ENCODE data around the gene ANAPC2.
"Not testable (repeated sequence)": the region's sequence is repeated elsewhere in the genome, so short reads cannot be mapped to it uniquely, and the experiment has no call there.

ANAPC2 gene

GRCh38 chr9:137136881-137137607 is 51.3 kb downstream of the ANAPC2 start:
- Mint-ChIP-seq H3K9me3 (no peaks in the 10 kb centered on the region), H3K4me1 (peaks cover 5% of the 10 kb centered on the region), H3K27ac (no peak overlapping the region), H3K36me3 (ENCODE audit: low read depth) (no peaks in the 10 kb centered on the region), H3K4me3 (no peak overlapping the region), H3K27me3 (peaks cover 62% of the 10 kb centered on the region)
- ATAC-seq: no peak
- DNase-seq: no peak

- no peaks in the 10 kb centered on the region for H3K36me3 Mint-ChIP-seq (ENCODE audit: low read depth)
- H3K4me1 Mint-ChIP-seq: peaks cover 5% of the 10 kb centered on the region
- no peaks in the 10 kb centered on the region for H3K9me3 Mint-ChIP-seq
- H3K27me3 Mint-ChIP-seq: peaks cover 59% of the 10 kb centered on the region
- ATAC-seq: no peak
- no peak overlapping the region for H3K27ac Mint-ChIP-seq
- no peak for DNase-seq
- no peak overlapping the region for H3K4me3 Mint-ChIP-seq
Measured at GRCh38 chr9:137136261-137136880, 52.0 kb downstream of the ANAPC2 start.

GRCh38 chr9:137135154-137135553 is 53.2 kb downstream of the ANAPC2 start:
- H3K36me3 Mint-ChIP-seq (ENCODE audit: low read depth); H3K27ac Mint-ChIP-seq; DNase-seq; H3K4me3 Mint-ChIP-seq; ATAC-seq; H3K4me1 Mint-ChIP-seq; H3K9me3 Mint-ChIP-seq: not testable (repeated sequence)
- H3K27me3 Mint-ChIP-seq: peaks cover 50% of the 10 kb centered on the region

GRCh38 chr9:137134191-137134590 is 54.2 kb downstream of the ANAPC2 start:
- DNase-seq (no peak), ATAC-seq (no peak)
- Mint-ChIP-seq H3K27me3 (peaks cover 43% of the 10 kb centered on the region), H3K9me3 (no peaks in the 10 kb centered on the region), H3K4me1 (peaks cover 8% of the 10 kb centered on the region), H3K27ac (no peak overlapping the region), H3K36me3 (ENCODE audit: low read depth) (no peaks in the 10 kb centered on the region), H3K4me3 (no peak overlapping the region)

- Mint-ChIP-seq H3K27me3 (peaks cover 16% of the 10 kb centered on the region), H3K4me3 (peak overlapping the region; percentile 80), H3K27ac (peak overlapping the region; percentile 76), H3K36me3 (ENCODE audit: low read depth) (peaks cover 12% of the 10 kb centered on the region), H3K9me3 (no peaks in the 10 kb centered on the region), H3K4me1 (peaks cover 25% of the 10 kb centered on the region)
- ATAC-seq: peak; percentile 4
- DNase-seq: no peak
Measured at GRCh38 chr9:137130176-137130755, 58.1 kb downstream of the ANAPC2 start.

GRCh38 chr9:137129456-137130175 is 58.7 kb downstream of the ANAPC2 start:
- peaks cover 10% of the 10 kb centered on the region for H3K27me3 Mint-ChIP-seq
- peak overlapping the region; percentile 82 for H3K27ac Mint-ChIP-seq
- DNase-seq (peak; percentile 90), ATAC-seq (peak; percentile 98)
- H3K4me1 Mint-ChIP-seq: peaks cover 25% of the 10 kb centered on the region
- H3K4me3 Mint-ChIP-seq: peak overlapping the region; percentile 91
- H3K36me3 Mint-ChIP-seq (ENCODE audit: low read depth): peaks cover 12% of the 10 kb centered on the region
- H3K9me3 Mint-ChIP-seq: no peaks in the 10 kb centered on the region

- Mint-ChIP-seq H3K9me3 (no peaks in the 10 kb centered on the region), H3K36me3 (ENCODE audit: low read depth) (peaks cover 12% of the 10 kb centered on the region), H3K27me3 (peaks cover 4% of the 10 kb centered on the region), H3K4me3 (peak overlapping the region; percentile 91), H3K4me1 (peaks cover 28% of the 10 kb centered on the region), H3K27ac (peak overlapping the region; percentile 91)
- DNase-seq (peak; percentile 36), ATAC-seq (no peak)
Measured at GRCh38 chr9:137128862-137129455, 59.4 kb downstream of the ANAPC2 start.

- DNase-seq (peak; percentile 38), ATAC-seq (no peak)
- peaks cover 31% of the 10 kb centered on the region for H3K4me1 Mint-ChIP-seq
- peak overlapping the region; percentile 91 for H3K27ac Mint-ChIP-seq
- H3K27me3 Mint-ChIP-seq: peaks cover 4% of the 10 kb centered on the region
- H3K4me3 Mint-ChIP-seq: peak overlapping the region; percentile 91
- peaks cover 12% of the 10 kb centered on the region for H3K36me3 Mint-ChIP-seq (ENCODE audit: low read depth)
- no peaks in the 10 kb centered on the region for H3K9me3 Mint-ChIP-seq
Measured at GRCh38 chr9:137128158-137128861, 60.0 kb downstream of the ANAPC2 start.

- H3K27me3 Mint-ChIP-seq: peaks cover 4% of the 10 kb centered on the region
- H3K4me3 Mint-ChIP-seq: peak overlapping the region; percentile 91
- DNase-seq (peak; percentile 28), ATAC-seq (no peak)
- H3K36me3 Mint-ChIP-seq (ENCODE audit: low read depth): peaks cover 12% of the 10 kb centered on the region
- no peaks in the 10 kb centered on the region for H3K9me3 Mint-ChIP-seq
- peaks cover 35% of the 10 kb centered on the region for H3K4me1 Mint-ChIP-seq
- peak overlapping the region; percentile 91 for H3K27ac Mint-ChIP-seq
Measured at GRCh38 chr9:137127301-137128157, 60.8 kb downstream of the ANAPC2 start.

- DNase-seq (no peak), ATAC-seq (no peak)
- no peaks in the 10 kb centered on the region for H3K9me3 Mint-ChIP-seq
- peaks cover 4% of the 10 kb centered on the region for H3K27me3 Mint-ChIP-seq
- H3K4me1 Mint-ChIP-seq: peaks cover 42% of the 10 kb centered on the region
- peaks cover 12% of the 10 kb centered on the region for H3K36me3 Mint-ChIP-seq (ENCODE audit: low read depth)
- peak overlapping the region; percentile 91 for H3K4me3 Mint-ChIP-seq
- peak overlapping the region; percentile 91 for H3K27ac Mint-ChIP-seq
Measured at GRCh38 chr9:137126786-137127185, 61.6 kb downstream of the ANAPC2 start.
